Dermis blood vessel endothelial cell (primary cell): ENCODE measurements around the gene SDK2. TPM values are rescaled to one million over a fixed set of nuclear protein-coding genes. Genes with fewer than 3 reads are reported as not detected.

Experiments used
- DNase-seq: peaks from one replicate; pipeline ENCODE4 v3.0.0; 2010
- total RNA-seq: library from RNA; depleted of rRNA; stranded (reverse); fragments of >200 nt; gene quantifications from 2 replicates; pipeline ENCODE4 v1.2.3, GENCODE V29; 2014

The SDK2 gene
- total RNA-seq, 1 donor from 2014 or later: not detected

GRCh38 chr17:73380439-73381106 lies 263.7 kb downstream of the SDK2 start:
- no peak for DNase-seq

GRCh38 chr17:73379826-73380225 lies 264.4 kb downstream of the SDK2 start:
- DNase-seq: no peak

- DNase-seq: no peak
These were observed 265.2 kb downstream of the SDK2 start for GRCh38 chr17:73378974-73379470.

- DNase-seq: no peak
These were observed 267.6 kb downstream of the SDK2 start for GRCh38 chr17:73376636-73377035.

GRCh38 chr17:73376152-73376551 lies 268.1 kb downstream of the SDK2 start:
- DNase-seq: no peak

GRCh38 chr17:73371836-73372235 lies 272.4 kb downstream of the SDK2 start:
- no peak for DNase-seq

GRCh38 chr17:73371285-73371684 lies 273.0 kb downstream of the SDK2 start:
- no peak for DNase-seq

- DNase-seq: peak; percentile 85
These were observed 274.3 kb downstream of the SDK2 start for GRCh38 chr17:73369817-73370490.

GRCh38 chr17:73369111-73369521 lies 275.1 kb downstream of the SDK2 start:
- DNase-seq: no peak

GRCh38 chr17:73368085-73368631 lies 276.1 kb downstream of the SDK2 start:
- no peak for DNase-seq

GRCh38 chr17:73365906-73366623 lies 278.2 kb downstream of the SDK2 start:
- DNase-seq: peak; percentile 37

GRCh38 chr17:73365301-73365874 lies 278.9 kb downstream of the SDK2 start:
- DNase-seq: no peak

GRCh38 chr17:73364155-73364522 lies 280.1 kb downstream of the SDK2 start:
- no peak for DNase-seq

GRCh38 chr17:73363442-73364154 lies 280.6 kb downstream of the SDK2 start:
- no peak for DNase-seq

GRCh38 chr17:73362697-73363096 lies 281.5 kb downstream of the SDK2 start:
- no peak for DNase-seq

- no peak for DNase-seq
These were observed 283.1 kb downstream of the SDK2 start for GRCh38 chr17:73360961-73361761.

- DNase-seq: no peak
These were observed 284.2 kb downstream of the SDK2 start for GRCh38 chr17:73359987-73360410.

GRCh38 chr17:73359352-73359751 lies 284.9 kb downstream of the SDK2 start:
- no peak for DNase-seq

GRCh38 chr17:73358668-73359067 lies 285.6 kb downstream of the SDK2 start:
- DNase-seq: no peak

- DNase-seq: no peak
These were observed 286.3 kb downstream of the SDK2 start for GRCh38 chr17:73357981-73358380.

GRCh38 chr17:73357318-73357717 lies 286.9 kb downstream of the SDK2 start:
- DNase-seq: no peak
